NCI-H524 (cell line): ENCODE data around the gene RAET1L.
"Not testable (repeated sequence)": the region's sequence is repeated elsewhere in the genome, so short reads cannot be mapped to it uniquely, and the experiment has no call there.

Experiments used
- DNase-seq, 2 experiments: peaks; one replicate each; lab custom pipeline; 2025; lab: John Stamatoyannopoulos, UW

RAET1L gene

GRCh38 chr6:150025201-150025917 is at the start of gene RAET1L:
Gene RAET1L, minus strand, starts transcription at chr6:150025532. Its CDS starts 61 bp downstream, at chr6:150025471.
- no peak for DNase-seq

GRCh38 chr6:150075034-150075421 is 49.7 kb upstream of the RAET1L start:
- no peak for DNase-seq

- not testable (repeated sequence) for DNase-seq
Observed at GRCh38 chr6:150074396-150075033, 49.2 kb upstream of the RAET1L start.

- DNase-seq, result no peak
Observed at GRCh38 chr6:150072201-150072600, 46.9 kb upstream of the RAET1L start.

- DNase-seq, result no peak
Observed at GRCh38 chr6:150070236-150070818, 45.0 kb upstream of the RAET1L start.

- peak; percentile 52 to 74 for DNase-seq
Observed at GRCh38 chr6:150069706-150070105, 44.4 kb upstream of the RAET1L start.

GRCh38 chr6:150068720-150069648 is 43.7 kb upstream of the RAET1L start, which contains the start of gene ULBP3:
Gene ULBP3, minus strand, starts transcription at chr6:150069121. Its CDS starts 55 bp downstream, at chr6:150069066.
- DNase-seq, result peak; percentile 88 to 90

GRCh38 chr6:150068151-150068550 is 42.8 kb upstream of the RAET1L start:
- no peak for DNase-seq

- DNase-seq, result no peak
Observed at GRCh38 chr6:150065083-150065482, 39.8 kb upstream of the RAET1L start.

- no peak for DNase-seq
Observed at GRCh38 chr6:150063640-150064039, 38.3 kb upstream of the RAET1L start.

- not testable (repeated sequence) for DNase-seq
Observed at GRCh38 chr6:150059973-150060372, 34.6 kb upstream of the RAET1L start.

GRCh38 chr6:150058986-150059385 is 33.7 kb upstream of the RAET1L start:
- DNase-seq, result no peak

GRCh38 chr6:150058231-150058792 is 33.0 kb upstream of the RAET1L start:
- DNase-seq, result no peak

- DNase-seq, result no peak
Observed at GRCh38 chr6:150057501-150057951, 32.2 kb upstream of the RAET1L start.

- DNase-seq, result no peak
Observed at GRCh38 chr6:150056916-150057315, 31.6 kb upstream of the RAET1L start.

GRCh38 chr6:150056156-150056555 is 30.8 kb upstream of the RAET1L start:
- no peak for DNase-seq

- DNase-seq, result no peak
Observed at GRCh38 chr6:150055131-150055530, 29.8 kb upstream of the RAET1L start.

GRCh38 chr6:150053450-150053849 is 28.1 kb upstream of the RAET1L start:
- no peak for DNase-seq

GRCh38 chr6:150050846-150051245 is 25.5 kb upstream of the RAET1L start:
- no peak for DNase-seq

GRCh38 chr6:150048099-150048498 is 22.8 kb upstream of the RAET1L start:
- DNase-seq, result peak in 1 of 2 experiments; percentile 9

GRCh38 chr6:150046943-150047342 is 21.6 kb upstream of the RAET1L start:
- no peak for DNase-seq
